Spleen (tissue), 7 donors: Measurements from ENCODE around the gene SLC1A7.

Experiments
- POLR2AphosphoS5 ChIP-seq, 3 donors: sonication (generic); formaldehyde crosslinking; IDR thresholded peaks; one replicate each; pipeline ENCODE4 v1.5.1; 2017; ENCODE audit warnings: antibody characterized with exemption in 3 of 3
- TF ChIP-seq, protein P1 (sequence below), 11 experiments: fragments of 200-600 bp in 7 of 11; fragments of 450-650 bp in 4 of 11; sonication (generic) in 4 of 11; IDR thresholded peaks in 8 of 11; conservative IDR thresholded peaks in 3 of 11; 1 replicate in 7 of 11; 2 replicates in 4 of 11; pipeline versions ENCODE4 v1.4.0 to v1.8.0; 2016 to 2021; ENCODE audit warnings: antibody characterized with exemption in 11 of 11, inconsistent platforms in 4 of 11, mild to moderate bottlenecking in 1 of 11
- donor health status: DM: no; HTN: no; CAD: no; lungs with moderate emphysema.
- donor health status: DM: no; HTN: no; CAD: no.
- donor health status: DM: no; HTN: no; CAD: no.

DNA sequence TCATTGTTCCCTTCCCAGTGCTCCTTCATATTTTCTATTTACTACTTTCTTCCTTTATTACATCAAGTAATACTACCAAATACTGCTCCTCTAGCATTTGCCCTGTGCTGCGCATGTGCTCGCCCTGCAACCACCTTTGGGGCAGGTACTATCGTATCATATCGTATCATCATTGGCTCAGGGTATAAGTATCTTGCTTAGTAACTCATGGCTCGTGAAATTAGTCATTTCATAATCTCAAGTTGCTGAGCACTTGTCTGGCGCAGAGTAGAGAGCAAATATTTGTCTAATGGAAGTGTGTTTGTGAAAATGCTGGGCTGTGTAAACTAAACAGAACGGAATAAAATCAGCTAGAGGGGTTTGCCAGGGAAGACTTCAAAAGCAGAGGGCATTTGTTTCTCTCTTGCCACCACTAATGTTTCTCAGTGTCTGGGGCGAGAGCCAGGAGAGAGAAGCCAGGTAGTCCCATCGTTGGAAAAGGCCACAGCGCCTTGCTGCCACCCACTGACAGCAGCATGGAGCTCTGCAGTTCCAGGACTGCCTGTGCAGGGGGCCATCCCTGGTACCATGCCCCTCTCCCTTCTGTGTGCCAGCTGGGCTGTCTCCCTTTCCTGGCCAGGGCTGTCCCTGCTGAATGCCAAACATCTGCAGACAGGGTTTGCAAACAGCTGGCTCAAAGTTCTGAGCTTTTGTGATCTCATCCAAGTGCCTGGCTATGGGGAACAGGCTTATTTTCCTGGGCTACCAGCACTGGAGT lies 34.2 kb upstream of the SLC1A7 start:
- TF ChIP-seq, protein P1, sequence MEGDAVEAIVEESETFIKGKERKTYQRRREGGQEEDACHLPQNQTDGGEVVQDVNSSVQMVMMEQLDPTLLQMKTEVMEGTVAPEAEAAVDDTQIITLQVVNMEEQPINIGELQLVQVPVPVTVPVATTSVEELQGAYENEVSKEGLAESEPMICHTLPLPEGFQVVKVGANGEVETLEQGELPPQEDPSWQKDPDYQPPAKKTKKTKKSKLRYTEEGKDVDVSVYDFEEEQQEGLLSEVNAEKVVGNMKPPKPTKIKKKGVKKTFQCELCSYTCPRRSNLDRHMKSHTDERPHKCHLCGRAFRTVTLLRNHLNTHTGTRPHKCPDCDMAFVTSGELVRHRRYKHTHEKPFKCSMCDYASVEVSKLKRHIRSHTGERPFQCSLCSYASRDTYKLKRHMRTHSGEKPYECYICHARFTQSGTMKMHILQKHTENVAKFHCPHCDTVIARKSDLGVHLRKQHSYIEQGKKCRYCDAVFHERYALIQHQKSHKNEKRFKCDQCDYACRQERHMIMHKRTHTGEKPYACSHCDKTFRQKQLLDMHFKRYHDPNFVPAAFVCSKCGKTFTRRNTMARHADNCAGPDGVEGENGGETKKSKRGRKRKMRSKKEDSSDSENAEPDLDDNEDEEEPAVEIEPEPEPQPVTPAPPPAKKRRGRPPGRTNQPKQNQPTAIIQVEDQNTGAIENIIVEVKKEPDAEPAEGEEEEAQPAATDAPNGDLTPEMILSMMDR (IDR thresholded peaks at IDR 0.05 in 8 of 11, conservative IDR thresholded peaks at IDR 0.05 in 3 of 11): no peak
- no peak for TF ChIP-seq POLR2AphosphoS5 (IDR thresholded peaks at IDR 0.05)
